HG02763 (cell line): ENCODE results near the gene CIZ1.

Experiments
- ATAC-seq: cut with Tn5 transposase; IDR thresholded peaks from one replicate; pipeline ENCODE4 v1.9.1; 2021; ENCODE audit warnings: mild to moderate bottlenecking, moderate library complexity; ENCODE audit not compliant: unreplicated experiment

CIZ1 gene

DNA sequence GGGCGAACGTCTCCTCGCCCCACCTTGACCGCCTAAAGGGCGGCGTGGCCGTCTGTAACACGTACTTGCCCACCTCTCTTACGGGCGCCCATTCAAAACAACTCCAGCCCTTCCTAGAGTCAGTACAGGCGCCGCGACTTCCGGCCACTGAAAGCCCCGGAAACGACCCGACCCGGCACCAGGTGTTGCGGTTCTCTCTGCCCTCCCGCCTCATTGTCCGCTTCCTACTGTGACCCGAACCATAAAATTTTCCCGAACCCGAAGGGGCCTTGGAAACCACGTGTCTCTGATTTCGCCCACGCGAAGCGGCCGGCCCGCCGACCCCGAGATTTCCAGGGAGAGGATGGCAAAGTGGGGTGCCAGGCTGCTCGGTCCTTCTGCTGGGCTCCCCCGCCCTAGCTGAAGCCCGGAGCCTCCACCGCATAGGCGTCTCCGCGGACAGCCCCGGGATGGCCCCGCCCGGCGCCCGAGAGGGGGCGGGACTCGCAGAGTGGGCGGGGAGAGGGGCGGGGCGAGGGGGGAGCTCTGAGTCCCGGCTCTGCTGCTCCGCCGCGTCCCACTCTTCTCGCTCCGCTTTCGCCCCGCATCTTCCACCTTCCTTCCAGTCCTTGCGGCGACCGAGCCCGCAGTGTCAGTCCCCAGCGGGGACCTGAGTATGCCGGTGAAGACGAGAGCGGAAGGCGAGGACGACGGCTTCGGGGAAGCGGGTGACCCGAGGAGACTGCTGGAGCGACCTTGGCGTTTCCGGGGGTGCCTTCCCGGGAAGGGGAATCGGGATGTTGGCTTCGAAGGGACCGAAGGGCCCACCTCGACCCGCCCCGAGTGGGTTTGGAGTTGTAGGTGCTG lies 63.2 kb downstream of the CIZ1 start:
- ATAC-seq: peak; percentile 60

DNA sequence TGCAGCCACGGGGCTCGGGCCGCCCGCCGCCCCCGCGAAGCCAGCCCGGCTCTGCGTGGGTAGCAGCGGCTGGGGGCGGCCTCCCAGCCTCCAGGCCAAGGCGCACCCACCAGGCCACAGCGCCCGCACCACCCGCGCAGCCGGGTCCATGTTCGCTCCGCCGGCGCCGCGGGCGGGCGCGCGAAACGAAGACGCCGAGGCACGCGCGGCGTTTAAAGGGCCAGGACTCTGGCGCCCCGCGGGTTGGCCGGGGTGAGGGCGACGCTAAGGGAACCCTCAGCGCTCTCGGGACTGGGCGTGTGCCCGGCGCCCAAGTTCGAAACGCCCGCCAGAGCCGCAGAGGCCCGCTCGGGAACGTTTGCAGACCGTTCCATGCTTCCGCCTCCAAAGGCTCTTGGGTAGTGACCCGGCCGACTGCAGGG lies 63.8 kb downstream of the CIZ1 start, which contains the start of gene PTGES2:
Gene PTGES2 (minus strand): TSS at position 162 of the 422 bp plus-strand sequence. CDS start 12 bp downstream, at position 150.
- peak; percentile 63 for ATAC-seq

DNA sequence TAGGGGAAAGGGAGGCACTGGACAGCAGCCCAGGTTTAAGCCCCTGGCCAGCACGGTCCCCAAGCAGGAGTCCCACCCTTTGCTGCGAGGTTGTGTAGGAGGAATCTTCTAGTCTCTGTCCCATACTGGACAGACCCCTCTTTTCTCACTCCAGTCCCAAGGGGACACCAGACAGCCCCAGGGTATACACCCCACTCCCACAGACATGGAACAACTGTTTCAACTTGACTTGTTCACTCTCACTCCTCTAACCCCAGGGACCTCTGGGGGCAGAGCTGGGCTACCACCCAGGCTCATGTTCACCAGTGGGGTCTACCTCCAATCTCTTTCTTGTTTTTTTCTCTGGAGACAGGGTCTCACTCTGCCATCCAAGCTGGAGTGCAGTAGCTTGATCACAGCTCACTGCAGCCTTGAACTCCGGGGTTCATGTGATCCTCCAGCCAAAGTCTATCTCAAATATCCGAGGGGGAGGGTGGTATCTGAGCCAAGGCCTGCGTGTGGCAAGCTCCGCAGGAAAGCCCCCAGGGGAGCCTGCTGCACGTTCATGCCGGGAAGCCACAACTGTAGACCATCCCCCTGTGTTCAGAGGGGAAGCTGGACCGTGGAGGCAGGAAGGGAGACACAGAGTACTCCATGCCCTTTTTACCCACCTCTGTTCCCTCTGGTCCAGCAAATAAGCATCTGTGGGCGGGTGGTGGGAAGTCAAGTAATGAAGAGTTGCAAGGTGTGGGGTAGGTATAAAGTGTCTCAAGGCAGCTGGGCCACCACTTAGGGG lies 65.6 kb downstream of the CIZ1 start:
- no peak for ATAC-seq

DNA sequence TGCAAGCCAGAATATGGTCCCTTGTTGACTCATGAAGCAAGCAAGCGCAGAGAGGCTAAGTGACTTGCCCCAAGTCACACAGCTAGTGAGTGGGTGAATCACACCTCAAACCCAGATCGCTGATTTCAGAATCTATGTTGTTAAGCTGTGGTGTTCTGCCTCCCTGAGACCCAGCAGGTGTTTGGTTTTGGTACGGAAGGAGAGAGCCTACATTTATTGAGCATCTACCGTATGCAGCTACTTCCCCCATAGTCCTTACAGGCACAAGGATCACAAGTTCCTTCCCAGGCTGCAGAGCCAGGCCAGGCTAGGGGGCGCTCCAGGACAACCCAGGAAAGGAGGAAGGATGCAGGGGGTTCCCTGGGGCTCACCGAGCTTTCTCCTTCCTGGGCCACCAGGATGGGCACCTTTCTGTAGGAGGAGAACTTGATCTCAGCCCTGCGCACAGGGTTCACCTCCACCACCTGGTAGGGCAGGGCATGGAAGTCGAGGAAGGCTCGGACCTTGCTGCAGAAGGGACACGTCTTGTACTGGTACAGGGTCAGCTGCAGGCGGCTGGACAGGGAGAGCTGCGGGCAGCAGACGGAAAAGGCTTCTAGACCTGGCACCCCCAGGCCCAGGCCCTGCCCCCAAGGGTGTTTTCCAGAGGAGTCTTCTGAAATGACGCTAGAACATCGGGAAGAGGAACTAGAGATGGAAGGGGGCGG lies 66.3 kb downstream of the CIZ1 start:
- no peak for ATAC-seq

DNA sequence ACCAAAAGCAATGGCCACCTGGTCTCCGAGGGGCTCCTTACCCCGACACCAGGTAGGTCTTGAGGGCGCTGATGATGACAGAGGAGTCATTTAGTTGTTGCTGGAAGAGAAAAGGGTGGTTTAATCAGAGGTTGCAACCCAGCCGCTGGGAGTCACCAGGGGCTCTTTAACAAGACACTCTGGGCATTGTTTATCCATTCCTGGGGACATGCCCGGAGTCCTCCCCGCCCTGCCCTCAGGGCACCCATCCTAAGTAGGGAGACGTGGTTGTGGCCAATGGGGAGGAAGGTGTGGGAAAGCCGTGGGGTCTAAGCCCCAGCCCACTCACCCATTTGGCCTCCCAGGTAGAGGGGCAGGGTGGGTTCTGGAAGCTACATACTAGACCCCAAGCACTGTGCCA lies 66.9 kb downstream of the CIZ1 start:
- ATAC-seq: no peak

DNA sequence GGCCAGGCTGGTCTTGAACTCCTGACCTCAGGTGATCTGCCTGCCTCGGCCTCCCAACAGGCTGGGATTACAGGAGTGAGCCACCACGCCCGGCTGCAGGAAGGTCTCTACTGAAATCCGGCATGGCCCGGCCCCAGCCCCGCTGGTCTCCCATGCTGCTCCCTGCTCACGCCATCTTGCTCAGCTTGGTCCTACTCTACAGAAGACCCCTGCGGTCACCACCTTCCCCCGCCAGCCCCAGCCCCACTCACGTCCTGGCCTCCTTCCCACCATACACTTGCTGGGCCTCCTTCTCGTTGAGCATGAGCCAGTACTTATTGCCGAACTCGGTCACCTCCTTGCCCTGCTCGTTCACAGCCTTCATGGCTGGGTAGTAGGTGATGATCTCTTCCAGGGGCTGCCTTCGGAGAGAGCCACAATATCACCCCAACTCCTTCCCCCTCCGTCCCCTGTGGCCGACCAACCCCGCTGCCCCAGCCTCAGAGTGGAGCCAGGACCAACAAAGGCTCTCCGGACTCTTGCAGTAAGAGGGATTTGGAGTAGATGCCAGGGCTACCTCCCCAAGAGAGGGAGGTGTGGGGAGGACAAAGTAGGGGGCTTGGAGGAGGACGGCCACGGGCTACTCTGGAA lies 67.8 kb downstream of the CIZ1 start:
- no peak for ATAC-seq

DNA sequence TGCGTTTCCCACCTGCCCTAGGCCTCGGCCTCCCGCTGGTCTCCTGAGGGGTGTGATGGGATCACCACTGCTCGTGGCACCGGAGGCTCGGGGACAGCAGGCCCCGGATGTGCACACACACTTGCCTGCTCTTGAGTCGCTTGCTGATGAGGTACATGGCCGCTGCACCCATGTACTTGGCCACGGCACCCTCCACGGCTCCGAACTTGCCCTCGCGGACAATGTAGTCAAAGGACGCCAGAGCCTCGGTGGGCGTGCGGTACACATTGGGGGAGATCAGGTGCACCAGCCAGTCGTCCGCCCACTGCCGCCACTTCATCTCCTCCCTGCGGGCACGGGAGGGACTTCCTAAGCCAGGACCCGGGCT lies 68.6 kb downstream of the CIZ1 start:
- ATAC-seq: no peak

DNA sequence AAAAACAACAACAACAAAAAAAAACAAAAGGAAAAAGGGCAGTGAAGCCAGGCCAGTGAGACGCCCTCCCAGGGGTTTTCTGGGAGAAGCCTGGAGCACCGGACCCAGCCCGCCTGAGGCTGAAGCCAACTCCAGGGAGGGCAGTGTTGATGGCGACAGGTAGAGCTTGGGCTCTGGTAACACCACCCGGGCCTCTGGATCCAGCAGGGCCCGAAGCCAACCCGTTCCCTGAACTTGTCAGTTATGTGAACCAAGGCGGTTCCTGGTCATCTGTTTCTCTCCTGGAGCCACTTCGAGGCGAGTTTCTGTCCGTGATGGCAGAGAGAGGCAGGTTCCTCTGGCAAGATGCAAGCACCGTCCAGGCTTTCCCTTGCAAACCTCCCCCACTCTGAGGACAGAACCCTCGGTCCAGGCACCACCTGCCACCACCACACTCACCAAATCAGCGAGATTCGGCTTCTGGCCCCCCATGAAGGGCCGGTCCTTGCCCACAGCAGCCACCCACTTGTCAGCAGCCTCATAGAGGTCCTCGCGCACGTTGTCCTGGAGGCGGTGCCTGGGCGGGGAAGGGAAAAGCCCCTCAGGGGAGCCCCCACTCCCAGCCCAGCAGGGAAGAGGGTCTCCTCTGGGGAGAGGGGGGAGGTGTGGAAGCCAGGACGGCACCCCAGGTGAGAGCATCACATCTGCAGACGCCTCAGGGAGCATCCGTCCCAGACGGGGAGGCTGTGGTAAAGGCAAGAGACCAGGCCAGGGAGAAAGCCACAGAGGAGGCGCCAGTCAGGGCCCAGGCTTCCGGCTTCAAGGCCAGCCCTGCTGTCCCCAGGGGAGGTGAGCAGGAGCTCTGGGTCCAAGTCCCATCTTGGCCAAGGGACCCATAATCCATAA lies 69.2 kb downstream of the CIZ1 start:
- ATAC-seq: no peak

DNA sequence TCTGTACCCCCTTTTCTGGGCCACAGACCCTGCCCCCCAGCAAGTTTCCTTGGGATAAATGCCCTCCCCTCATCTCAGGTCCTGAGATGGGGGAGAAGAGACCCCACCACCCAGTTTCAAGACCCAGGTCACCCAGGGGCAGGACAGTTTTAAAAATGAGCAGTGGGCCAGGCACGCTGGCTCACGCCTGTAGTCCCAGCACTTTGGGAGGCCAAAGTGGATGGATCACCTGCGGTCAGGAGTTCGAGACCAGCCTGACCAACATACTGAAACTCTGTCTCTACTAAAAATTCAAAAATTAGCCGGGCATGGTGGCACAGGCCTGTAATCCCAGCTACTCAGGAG lies 69.9 kb downstream of the CIZ1 start:
- no peak for ATAC-seq

DNA sequence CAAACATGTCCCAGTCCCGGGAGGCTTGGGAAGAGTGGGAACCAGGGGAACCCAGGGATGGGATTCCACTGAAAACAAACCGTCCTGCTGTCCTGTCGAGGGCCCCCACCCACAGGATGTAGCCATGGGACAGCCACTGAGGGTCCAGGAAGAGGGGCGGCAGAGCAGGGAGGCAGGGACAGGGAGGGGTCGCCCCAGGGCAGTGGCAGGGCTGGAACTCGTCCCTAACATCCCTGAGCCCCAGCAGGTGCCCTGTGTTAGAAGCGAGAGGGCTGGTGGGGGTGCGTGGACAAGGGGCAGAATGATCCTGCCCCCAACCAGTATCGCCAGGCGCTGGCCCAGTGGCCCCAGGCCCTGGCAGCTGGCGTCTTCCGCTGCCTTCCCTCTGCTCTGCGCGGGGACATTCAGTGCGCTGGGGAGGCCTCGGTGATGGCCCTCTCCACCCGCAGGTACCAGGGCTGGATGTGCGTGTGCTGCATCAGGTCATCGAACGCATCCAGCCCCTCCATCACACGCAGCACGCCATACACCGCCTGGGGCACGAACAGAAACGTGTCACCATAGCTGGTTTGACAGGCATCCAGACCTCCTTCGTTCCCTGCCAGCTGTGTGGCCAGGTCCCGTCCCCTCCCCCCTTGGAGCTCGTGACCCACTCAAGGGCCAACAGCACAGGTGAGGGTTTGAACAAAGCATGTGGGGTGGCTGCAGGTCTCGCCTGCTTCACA lies 70.5 kb downstream of the CIZ1 start:
- ATAC-seq: no peak

DNA sequence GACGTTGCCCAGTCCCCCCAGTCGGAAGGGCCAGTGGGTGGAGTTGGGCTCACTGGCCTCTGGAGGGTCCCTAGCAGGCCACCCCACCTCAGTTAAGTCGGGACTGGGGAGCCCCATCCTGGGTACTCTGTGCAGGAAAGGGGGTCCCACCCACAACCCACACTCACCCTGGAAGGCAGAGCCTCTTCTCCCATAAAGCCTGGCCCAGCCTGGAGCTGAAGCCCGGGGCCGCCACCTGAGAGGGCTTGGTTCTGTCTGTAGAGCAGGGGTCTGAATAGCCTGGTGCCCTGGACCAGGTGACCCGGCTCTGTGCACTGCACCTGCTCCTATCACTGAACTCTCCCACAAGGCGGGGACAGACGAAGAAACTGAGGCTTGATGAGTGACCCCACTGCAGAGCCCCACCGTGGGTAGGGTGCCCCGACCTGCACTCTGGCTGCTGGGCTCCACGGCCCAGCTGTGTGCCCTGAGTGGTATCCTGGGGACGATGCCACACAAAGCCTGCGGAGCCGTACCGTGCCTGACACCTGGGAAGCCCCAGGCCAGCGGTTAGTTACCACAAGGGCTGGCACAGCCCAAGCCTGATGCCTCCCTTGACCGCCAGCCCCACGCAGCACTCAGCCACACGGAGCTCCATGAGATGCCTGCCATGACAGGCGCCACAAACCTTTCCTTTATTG lies 71.2 kb downstream of the CIZ1 start:
- ATAC-seq: no peak

DNA sequence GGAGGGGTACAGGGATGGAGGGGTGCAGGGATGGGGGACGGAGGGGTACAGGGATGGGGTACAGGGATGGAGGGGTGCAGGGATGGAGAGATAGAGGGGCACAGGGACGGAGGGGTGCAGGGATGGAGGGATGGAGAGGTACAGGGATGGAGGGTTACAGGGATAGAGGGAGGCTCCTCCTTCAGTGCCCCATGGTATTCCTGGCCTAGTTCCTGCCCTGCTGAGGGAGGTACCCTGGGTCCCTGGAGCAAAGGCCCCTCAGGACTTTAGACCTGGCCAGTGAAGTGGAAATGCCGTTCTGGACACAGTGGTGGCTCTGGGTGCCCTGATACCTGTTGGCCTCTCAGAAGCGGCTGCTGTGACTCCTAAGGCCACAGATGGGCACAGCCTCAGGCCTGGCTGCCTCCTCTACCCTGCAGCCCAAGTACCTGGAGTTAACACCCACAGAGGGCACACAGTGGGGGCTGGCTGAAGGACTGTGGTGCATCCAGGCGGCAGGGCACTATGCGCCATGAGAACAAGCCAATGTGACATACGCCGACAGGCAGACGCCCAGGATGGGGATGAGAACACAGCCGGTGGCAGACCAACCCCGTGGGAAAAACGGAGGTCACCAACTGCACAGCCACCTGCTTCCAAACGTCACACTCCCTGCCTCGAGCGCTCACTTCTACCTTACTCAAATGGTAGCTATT lies 72.3 kb downstream of the CIZ1 start:
- no peak for ATAC-seq

DNA sequence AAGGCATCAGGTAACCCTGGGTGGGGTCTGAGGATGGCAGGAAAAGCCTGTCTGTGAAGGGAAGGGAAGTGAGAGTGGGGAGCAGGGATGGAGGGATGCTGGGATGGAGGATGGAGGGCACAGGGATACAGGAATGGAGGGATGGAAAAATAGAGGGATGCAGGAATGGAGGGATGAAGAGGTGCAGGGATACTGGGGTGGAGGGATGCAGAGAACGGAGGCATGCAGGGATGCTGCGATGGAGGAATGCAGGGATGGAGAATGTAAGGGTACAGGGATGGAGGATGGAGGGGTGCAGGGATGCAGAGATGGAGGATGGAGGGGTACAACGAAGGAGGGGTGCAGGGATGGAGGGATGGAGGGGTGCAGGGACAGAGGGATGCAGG lies 72.9 kb downstream of the CIZ1 start:
- ATAC-seq: no peak

DNA sequence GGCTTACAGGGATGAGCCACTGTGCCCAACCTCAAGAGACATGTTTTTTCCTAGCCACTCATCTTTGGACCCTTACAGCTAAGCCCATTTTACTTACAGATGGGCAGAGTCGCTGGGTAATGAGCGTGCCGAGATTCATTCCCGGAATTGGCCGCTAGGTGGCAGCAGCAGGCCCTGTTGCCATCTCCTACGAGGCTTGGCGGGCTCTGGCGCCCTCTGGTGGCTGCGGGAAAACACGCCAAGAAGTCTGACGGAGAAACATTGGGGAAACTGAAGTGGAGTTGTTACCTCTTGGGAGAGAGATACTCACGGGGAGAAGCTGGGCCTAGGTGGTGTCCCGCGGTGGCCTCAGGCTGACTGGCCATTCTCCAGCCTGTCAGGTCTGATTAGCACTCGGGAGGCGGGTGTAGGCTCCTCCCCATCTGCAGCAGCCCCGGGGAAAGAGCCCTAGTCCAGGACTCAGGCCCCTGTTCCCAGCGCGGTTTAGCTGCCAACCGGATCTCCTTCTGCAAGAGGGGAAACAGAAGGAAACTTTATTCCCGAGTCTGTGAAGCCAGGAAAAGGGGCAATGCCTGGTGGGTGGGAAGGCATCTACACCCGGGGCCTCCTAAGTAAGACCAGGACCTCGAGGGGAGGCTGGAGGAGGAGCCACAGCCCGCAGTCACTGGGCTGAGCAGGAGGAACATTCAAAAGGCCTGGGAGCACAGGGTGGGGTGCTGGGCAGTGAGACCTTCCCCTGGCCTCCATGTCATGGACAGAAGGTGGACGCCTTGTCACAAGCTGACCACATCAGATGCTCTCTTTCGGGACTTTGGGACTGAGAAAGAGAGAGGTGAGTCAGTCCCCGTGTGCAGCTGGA lies 73.5 kb downstream of the CIZ1 start:
- no peak for ATAC-seq

DNA sequence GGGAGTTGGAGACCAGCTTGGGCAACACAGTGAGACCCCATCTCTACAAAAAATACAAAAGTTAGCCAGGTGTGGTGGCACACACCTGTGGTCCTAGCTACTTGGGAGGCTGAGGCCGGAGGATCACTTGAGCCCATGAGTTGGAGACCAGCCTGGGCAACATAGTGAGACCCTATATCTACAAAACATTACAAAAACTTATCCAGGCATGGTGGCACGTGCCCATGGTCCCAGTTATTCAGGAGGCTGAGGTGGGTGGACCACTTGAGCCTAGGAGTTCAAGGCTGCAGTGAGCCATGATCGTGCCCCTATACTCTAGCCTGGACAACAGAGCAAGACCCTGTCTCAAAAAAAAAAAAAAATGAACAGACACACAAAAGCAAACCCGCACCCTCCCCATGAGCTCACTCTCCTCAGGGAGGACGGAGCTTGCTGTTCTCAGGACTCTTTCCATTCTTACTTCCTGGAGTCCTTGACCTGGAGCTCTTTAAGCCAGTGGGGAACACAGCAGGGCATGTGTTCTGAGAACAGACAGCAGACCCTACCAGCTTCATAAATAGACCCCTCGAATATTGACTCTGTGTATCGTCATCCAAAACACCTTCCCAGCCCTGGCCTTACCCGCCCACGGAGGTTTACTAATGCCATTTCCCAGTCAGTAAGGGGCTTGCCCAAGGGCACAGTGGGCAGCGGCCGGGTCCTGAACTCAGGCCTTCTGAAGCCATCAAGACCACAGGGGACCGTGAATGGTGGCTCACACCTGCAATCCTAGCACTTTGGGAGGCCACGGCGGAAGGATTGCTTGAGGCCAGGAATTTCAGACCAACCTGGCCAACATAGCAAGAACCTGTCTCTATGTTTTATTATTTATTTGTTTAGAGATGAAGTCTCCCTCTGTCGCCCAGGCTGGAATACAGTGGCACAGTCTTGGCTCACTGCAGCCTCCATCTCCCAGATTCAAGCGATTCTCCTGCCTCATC lies 75.0 kb downstream of the CIZ1 start:
- ATAC-seq: no peak
